AG04450 (cell line): ENCODE results near the gene GPR83. TPM values are rescaled to one million over a fixed set of nuclear protein-coding genes. Genes with fewer than 3 reads are reported as not detected.

ENCODE experiments used
- CTCF ChIA-PET: fragments of 300-600, 350-600 bp; formaldehyde crosslinking; extraction: SDS; loops from one replicate; lab custom pipeline; 2022; ENCODE audit warnings: antibody characterized with exemption, inconsistent platforms; lab: Charles Lee
- POLR2A ChIA-PET: fragments of 350-600 bp; formaldehyde crosslinking; extraction: SDS; loops from one replicate; lab custom pipeline; 2021; ENCODE audit warnings: antibody characterized with exemption, inconsistent platforms; lab: Yijun Ruan, JAX
- DNase-seq: peaks from one replicate; pipeline ENCODE4 v3.0.0-alpha.2; 2011; ENCODE audit warnings: low read depth, low spot score
- H3K27ac ChIP-seq: one replicate; pipeline ENCODE4 v1.5.1; 2012; ENCODE audit warnings: low read depth, low read length, control low read depth
- H3K27me3 ChIP-seq: one replicate; pipeline ENCODE4 v1.6.0; 2012; ENCODE audit warnings: low read length; ENCODE audit not compliant: control insufficient read depth, insufficient read depth
- H3K4me3 ChIP-seq: 2 replicates; pipeline ENCODE4 v1.5.1; 2011; ENCODE audit warnings: mild to moderate bottlenecking, low read depth, low read length, control low read depth
- H3K9me3 ChIP-seq: 2 replicates; pipeline ENCODE4 v1.5.1; 2012; ENCODE audit warnings: low read length; ENCODE audit not compliant: control insufficient read depth, insufficient read depth
- CTCF ChIP-seq: IDR thresholded peaks from 2 replicates; pipeline ENCODE4 v1.5.1; 2011; ENCODE audit warnings: low read depth, low read length, control low read depth, inconsistent platforms
- polyA plus RNA-seq: library from polyadenylated mRNA; depleted of rRNA; stranded (reverse); fragments of >200 nt; gene quantifications from 2 replicates; pipeline ENCODE4 v1.2.3, GENCODE V29; 2011

GPR83 gene
- polyA plus RNA-seq, 1 experiment = 0.02 TPM

GRCh38 chr11:94447149-94447548 lies 45.9 kb upstream of the GPR83 start:
- no peak for DNase-seq
- no peak overlapping the region for H3K4me3 ChIP-seq
- ChIA-PET POLR2A (no interaction called here), CTCF (no interaction called here)
- H3K27ac ChIP-seq = no peak overlapping the region
- no peaks in the 10 kb centered on the region for H3K9me3 ChIP-seq
- TF ChIP-seq CTCF = no peak
- H3K27me3 ChIP-seq = no peaks in the 10 kb centered on the region

GRCh38 chr11:94445641-94446040 lies 44.4 kb upstream of the GPR83 start:
- no peaks in the 10 kb centered on the region for H3K27me3 ChIP-seq
- no peak for TF ChIP-seq CTCF
- POLR2A ChIA-PET = no interaction called here
- CTCF ChIA-PET = no interaction called here
- H3K4me3 ChIP-seq = no peak overlapping the region
- no peak overlapping the region for H3K27ac ChIP-seq
- no peak for DNase-seq
- no peaks in the 10 kb centered on the region for H3K9me3 ChIP-seq

- H3K4me3 ChIP-seq = no peak overlapping the region
- CTCF ChIA-PET = no interaction called here
- no peaks in the 10 kb centered on the region for H3K27me3 ChIP-seq
- H3K27ac ChIP-seq = no peak overlapping the region
- POLR2A ChIA-PET = no interaction called here
- DNase-seq = no peak
- TF ChIP-seq CTCF = no peak
- no peaks in the 10 kb centered on the region for H3K9me3 ChIP-seq
Observed at GRCh38 chr11:94433049-94433448, 31.8 kb upstream of the GPR83 start.

GRCh38 chr11:94424662-94425061 lies 23.4 kb upstream of the GPR83 start:
- Histone ChIP-seq H3K9me3 (no peaks in the 10 kb centered on the region), H3K4me3 (no peak overlapping the region), H3K27me3 (no peaks in the 10 kb centered on the region), H3K27ac (no peak overlapping the region)
- POLR2A ChIA-PET = no interaction called here
- no peak for DNase-seq
- CTCF ChIA-PET = interaction anchor here (1.0 to 2.1 kb wide), 4 partner anchors 7 to 529 kb away, joined by 3 to 5 read pairs (median 4); no protein-coding TSS in a partner anchor
- TF ChIP-seq CTCF = no peak

- no peak for TF ChIP-seq CTCF
- Histone ChIP-seq H3K27me3 (no peaks in the 10 kb centered on the region), H3K4me3 (no peak overlapping the region), H3K9me3 (no peaks in the 10 kb centered on the region), H3K27ac (no peak overlapping the region)
- ChIA-PET POLR2A (no interaction called here), CTCF (interaction anchor here (1.0 to 1.7 kb wide), 2 partner anchors 503 to 528 kb away, joined by 3 to 4 read pairs; no protein-coding TSS in a partner anchor)
- DNase-seq = no peak
Observed at GRCh38 chr11:94424011-94424410, 22.8 kb upstream of the GPR83 start.
